ENCODE results near the gene TSSK6. TPM values are rescaled to one million over a fixed set of nuclear protein-coding genes. Genes with fewer than 3 reads are reported as not detected.

The TSSK6 gene
- total RNA-seq, 3 donors from 2014 or later, result 1.8 to 2.5 (median 2.3) TPM

GRCh38 chr19:19523177-19523576, 7.8 kb upstream of the TSSK6 start:
- intact Hi-C loops (cut with DNase I, micrococcal nuclease), result no loop called here
- Histone ChIP-seq H3K36me3 (ENCODE audit: low read depth) (no peaks in the 10 kb centered on the region), H3K4me3 (no peak overlapping the region), H3K4me1 (ENCODE audit: low read depth) (peaks cover 3% of the 10 kb centered on the region), H3K9me3 (no peaks in the 10 kb centered on the region)
- DNase-seq (no peak), ATAC-seq (no peak)
- TF ChIP-seq, protein P1, sequence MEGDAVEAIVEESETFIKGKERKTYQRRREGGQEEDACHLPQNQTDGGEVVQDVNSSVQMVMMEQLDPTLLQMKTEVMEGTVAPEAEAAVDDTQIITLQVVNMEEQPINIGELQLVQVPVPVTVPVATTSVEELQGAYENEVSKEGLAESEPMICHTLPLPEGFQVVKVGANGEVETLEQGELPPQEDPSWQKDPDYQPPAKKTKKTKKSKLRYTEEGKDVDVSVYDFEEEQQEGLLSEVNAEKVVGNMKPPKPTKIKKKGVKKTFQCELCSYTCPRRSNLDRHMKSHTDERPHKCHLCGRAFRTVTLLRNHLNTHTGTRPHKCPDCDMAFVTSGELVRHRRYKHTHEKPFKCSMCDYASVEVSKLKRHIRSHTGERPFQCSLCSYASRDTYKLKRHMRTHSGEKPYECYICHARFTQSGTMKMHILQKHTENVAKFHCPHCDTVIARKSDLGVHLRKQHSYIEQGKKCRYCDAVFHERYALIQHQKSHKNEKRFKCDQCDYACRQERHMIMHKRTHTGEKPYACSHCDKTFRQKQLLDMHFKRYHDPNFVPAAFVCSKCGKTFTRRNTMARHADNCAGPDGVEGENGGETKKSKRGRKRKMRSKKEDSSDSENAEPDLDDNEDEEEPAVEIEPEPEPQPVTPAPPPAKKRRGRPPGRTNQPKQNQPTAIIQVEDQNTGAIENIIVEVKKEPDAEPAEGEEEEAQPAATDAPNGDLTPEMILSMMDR (IDR thresholded peaks at IDR 0.05), result no peak

GRCh38 chr19:19520989-19521388, 5.6 kb upstream of the TSSK6 start:
- Histone ChIP-seq H3K4me3 (no peak overlapping the region), H3K9me3 (no peaks in the 10 kb centered on the region), H3K36me3 (ENCODE audit: low read depth) (no peaks in the 10 kb centered on the region), H3K4me1 (ENCODE audit: low read depth) (peaks cover 10% of the 10 kb centered on the region)
- ATAC-seq (no peak), DNase-seq (no peak)
- intact Hi-C loops (cut with DNase I, micrococcal nuclease), result no loop called here
- TF ChIP-seq, protein P1 (IDR thresholded peaks at IDR 0.05), result no peak

DNA sequence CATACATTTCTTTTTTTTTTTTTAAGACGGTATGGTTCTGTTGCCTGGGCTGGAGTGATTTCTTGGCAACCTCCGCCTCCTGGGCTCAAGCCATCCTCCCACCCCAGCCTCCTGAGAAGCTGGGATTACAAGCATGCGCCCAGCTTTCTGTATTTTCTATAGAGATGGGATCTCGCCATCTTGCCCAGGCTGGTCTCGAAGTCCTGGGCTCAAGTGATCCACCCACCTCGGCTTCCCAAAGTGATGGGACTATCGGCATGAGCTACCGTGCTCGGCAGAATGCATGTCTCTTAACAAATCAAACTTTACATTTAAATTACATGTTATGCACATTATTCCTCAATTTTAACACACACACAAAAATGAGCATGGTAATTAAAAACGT, 1.9 kb upstream of the TSSK6 start:
- intact Hi-C loops (cut with DNase I, micrococcal nuclease), result no loop called here
- TF ChIP-seq, protein P1 (IDR thresholded peaks at IDR 0.05), result no peak
- Histone ChIP-seq H3K4me1 (ENCODE audit: low read depth) (peaks cover 16% of the 10 kb centered on the region), H3K9me3 (no peaks in the 10 kb centered on the region), H3K4me3 (no peak overlapping the region), H3K36me3 (ENCODE audit: low read depth) (no peaks in the 10 kb centered on the region)
- DNase-seq, result no peak
- no peak for ATAC-seq

- peak; percentile 96 for ATAC-seq
- intact Hi-C loops (cut with DNase I, micrococcal nuclease), result no loop called here
- Histone ChIP-seq H3K9me3 (no peaks in the 10 kb centered on the region), H3K4me3 (peak within 1 kb of the TSS; percentile 59), H3K4me1 (ENCODE audit: low read depth) (peaks cover 19% of the 10 kb centered on the region), H3K36me3 (ENCODE audit: low read depth) (no peaks in the 10 kb centered on the region)
- DNase-seq, result peak; percentile 93 to 98 (median 97)
- TF ChIP-seq, protein P1 (IDR thresholded peaks at IDR 0.05), result no peak
Observed at GRCh38 chr19:19515642-19516519, 533 bp upstream of the TSSK6 start, which contains the start of gene NDUFA13. Gene NDUFA13, plus strand, starts transcription at chr19:19516225. Its CDS starts 14 bp downstream, at chr19:19516239.

- intact Hi-C loops (cut with DNase I, micrococcal nuclease), result no loop called here
- ATAC-seq, result no peak
Observed at GRCh38 chr19:19514215-19514657, 1.1 kb downstream of the TSSK6 start.

More at GRCh38 chr19:19514215-19514657, 1.1 kb downstream of the TSSK6 start:
- Histone ChIP-seq H3K9me3 (no peaks in the 10 kb centered on the region), H3K4me1 (ENCODE audit: low read depth) (peaks cover 19% of the 10 kb centered on the region), H3K36me3 (ENCODE audit: low read depth) (no peaks in the 10 kb centered on the region), H3K4me3 (no peak overlapping the region)
- peak; percentile 50 to 65 (median 64) for DNase-seq
- TF ChIP-seq, protein P1 (IDR thresholded peaks at IDR 0.05), result no peak
